Mucosa of rectum (tissue), 2 donors: Measurements from ENCODE around the gene CCDC40.

Experiments used
- H3K27ac ChIP-seq, 2 donors: one replicate each; pipeline ENCODE4 v1.7.0; 2013; ENCODE audit warnings: inconsistent platforms in 2 of 2, low read depth in 2 of 2, low read length in 2 of 2
- H3K27me3 ChIP-seq, 2 donors: one replicate each; pipeline ENCODE4 v1.7.0; 2013; ENCODE audit warnings: low read length in 2 of 2; ENCODE audit not compliant: control insufficient read depth in 2 of 2, insufficient read depth in 2 of 2
- H3K36me3 ChIP-seq, 2 donors: one replicate each; pipeline ENCODE4 v1.7.0; 2013; ENCODE audit warnings: low read length in 2 of 2; ENCODE audit not compliant: control insufficient read depth in 2 of 2, insufficient read depth in 2 of 2
- H3K4me1 ChIP-seq, 2 donors: one replicate each; pipeline ENCODE4 v1.7.0; 2013; ENCODE audit warnings: low read length in 2 of 2, mild to moderate bottlenecking in 1 of 2; ENCODE audit not compliant: control insufficient read depth in 2 of 2, insufficient read depth in 2 of 2
- H3K4me3 ChIP-seq, 2 donors: one replicate each; pipeline ENCODE4 v1.7.0; 2013; ENCODE audit warnings: low read length in 2 of 2
- H3K9ac ChIP-seq, 2 donors: one replicate each; pipeline ENCODE4 v1.7.0; 2013; ENCODE audit warnings: low read length in 2 of 2, low read depth in 1 of 2, mild to moderate bottlenecking in 1 of 2
- H3K9me3 ChIP-seq, 2 donors: one replicate each; pipeline ENCODE4 v1.7.0; 2013; ENCODE audit warnings: low read length in 2 of 2; ENCODE audit not compliant: control insufficient read depth in 2 of 2
- donor health status: healthy.
- donor health status: Normal muscosa, but diverticular disease.

CCDC40 gene, protein sequence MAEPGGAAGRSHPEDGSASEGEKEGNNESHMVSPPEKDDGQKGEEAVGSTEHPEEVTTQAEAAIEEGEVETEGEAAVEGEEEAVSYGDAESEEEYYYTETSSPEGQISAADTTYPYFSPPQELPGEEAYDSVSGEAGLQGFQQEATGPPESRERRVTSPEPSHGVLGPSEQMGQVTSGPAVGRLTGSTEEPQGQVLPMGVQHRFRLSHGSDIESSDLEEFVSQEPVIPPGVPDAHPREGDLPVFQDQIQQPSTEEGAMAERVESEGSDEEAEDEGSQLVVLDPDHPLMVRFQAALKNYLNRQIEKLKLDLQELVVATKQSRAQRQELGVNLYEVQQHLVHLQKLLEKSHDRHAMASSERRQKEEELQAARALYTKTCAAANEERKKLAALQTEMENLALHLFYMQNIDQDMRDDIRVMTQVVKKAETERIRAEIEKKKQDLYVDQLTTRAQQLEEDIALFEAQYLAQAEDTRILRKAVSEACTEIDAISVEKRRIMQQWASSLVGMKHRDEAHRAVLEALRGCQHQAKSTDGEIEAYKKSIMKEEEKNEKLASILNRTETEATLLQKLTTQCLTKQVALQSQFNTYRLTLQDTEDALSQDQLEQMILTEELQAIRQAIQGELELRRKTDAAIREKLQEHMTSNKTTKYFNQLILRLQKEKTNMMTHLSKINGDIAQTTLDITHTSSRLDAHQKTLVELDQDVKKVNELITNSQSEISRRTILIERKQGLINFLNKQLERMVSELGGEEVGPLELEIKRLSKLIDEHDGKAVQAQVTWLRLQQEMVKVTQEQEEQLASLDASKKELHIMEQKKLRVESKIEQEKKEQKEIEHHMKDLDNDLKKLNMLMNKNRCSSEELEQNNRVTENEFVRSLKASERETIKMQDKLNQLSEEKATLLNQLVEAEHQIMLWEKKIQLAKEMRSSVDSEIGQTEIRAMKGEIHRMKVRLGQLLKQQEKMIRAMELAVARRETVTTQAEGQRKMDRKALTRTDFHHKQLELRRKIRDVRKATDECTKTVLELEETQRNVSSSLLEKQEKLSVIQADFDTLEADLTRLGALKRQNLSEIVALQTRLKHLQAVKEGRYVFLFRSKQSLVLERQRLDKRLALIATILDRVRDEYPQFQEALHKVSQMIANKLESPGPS

DNA sequence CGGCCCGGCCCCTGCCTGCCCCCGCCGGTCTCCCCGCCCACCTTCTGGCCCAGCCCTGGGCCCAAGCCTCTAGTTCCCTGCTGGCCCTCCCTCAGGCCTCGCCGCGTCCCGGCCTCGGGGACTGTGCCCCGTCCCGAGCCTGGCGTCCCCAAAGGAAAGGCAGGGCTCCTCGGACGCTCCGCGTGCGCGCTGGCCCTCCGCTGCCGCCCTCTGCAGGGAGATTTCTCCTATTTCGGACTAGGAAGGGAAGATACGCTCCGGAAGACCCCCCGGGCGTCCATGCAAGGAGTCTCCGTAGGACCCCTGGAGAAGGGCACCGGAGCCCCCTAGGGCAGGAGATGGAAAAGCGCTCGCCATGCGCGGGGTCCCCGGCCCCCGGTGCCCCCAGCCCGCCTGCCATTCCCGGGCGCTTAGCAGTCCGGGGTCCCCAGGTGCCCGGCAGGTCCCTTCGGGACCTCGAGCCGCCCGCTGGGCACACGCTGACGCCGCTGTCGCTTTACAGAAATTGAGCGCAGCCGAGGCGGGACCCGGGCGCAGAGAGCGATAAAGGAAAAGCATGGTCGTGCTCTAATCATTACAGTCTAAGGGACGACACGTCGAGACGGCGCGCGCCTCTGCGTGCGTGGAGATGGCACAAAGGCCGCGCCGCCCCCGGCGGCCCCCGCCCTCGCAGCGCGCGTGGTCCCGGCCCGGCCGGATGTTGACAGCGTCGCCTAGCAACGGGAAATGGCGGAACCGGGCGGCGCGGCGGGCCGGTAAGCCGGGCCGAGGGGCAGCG lies at the start of gene CCDC40:
TSS of gene CCDC40 (plus strand) at position 706 of the 778 bp plus-strand sequence. CDS start at position 727, 21 bp downstream.
- peak within 1 kb of the TSS; percentile 68 to 80 for H3K4me3 ChIP-seq
- no peaks in the 10 kb centered on the region for H3K36me3 ChIP-seq
- peak within 1 kb of the TSS; percentile 74 to 77 for H3K9ac ChIP-seq
- no peaks in the 10 kb centered on the region for H3K9me3 ChIP-seq
- no peaks in the 10 kb centered on the region for H3K27me3 ChIP-seq
- H3K4me1 ChIP-seq = peaks cover 8 to 12% of the 10 kb centered on the region in 2 donors
- peak within 1 kb of the TSS; percentile 80 to 83 for H3K27ac ChIP-seq

GRCh38 chr17:79987187-79987934 lies 49.1 kb upstream of the CCDC40 start:
- Histone ChIP-seq H3K36me3 (no peaks in the 10 kb centered on the region), H3K4me1 (peaks cover 33 to 46% of the 10 kb centered on the region in 2 donors), H3K27me3 (no peaks in the 10 kb centered on the region), H3K9me3 (no peaks in the 10 kb centered on the region), H3K27ac (no peak overlapping the region), H3K9ac (peak overlapping the region in 1 of 2 donors; percentile 24), H3K4me3 (no peak overlapping the region)

DNA sequence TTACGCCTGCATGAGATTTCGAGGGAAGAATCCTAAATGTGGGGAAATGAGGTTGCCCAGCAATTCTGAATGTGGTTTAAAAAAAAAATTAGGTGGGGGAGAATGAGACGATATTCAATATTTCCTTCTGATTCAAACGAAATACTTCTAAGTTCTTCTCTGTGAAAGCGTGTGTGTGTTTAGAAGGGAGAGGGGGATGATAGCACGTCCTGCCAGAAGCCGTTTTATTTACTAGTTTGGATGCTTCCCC lies 48.6 kb upstream of the CCDC40 start:
- Histone ChIP-seq H3K9ac (peak overlapping the region in 1 of 2 donors; percentile 24), H3K36me3 (no peaks in the 10 kb centered on the region), H3K4me3 (no peak overlapping the region), H3K27ac (peak overlapping the region in 1 of 2 donors; percentile 6), H3K9me3 (no peaks in the 10 kb centered on the region), H3K27me3 (no peaks in the 10 kb centered on the region), H3K4me1 (peaks cover 38 to 51% of the 10 kb centered on the region in 2 donors)

- no peak overlapping the region for H3K4me3 ChIP-seq
- no peaks in the 10 kb centered on the region for H3K9me3 ChIP-seq
- no peaks in the 10 kb centered on the region for H3K36me3 ChIP-seq
- H3K4me1 ChIP-seq = peaks cover 43 to 56% of the 10 kb centered on the region in 2 donors
- peak overlapping the region in 1 of 2 donors; percentile 24 for H3K9ac ChIP-seq
- H3K27ac ChIP-seq = peak overlapping the region in 1 of 2 donors; percentile 6
- no peaks in the 10 kb centered on the region for H3K27me3 ChIP-seq
These were observed 48.1 kb upstream of the CCDC40 start for GRCh38 chr17:79988185-79988971.

GRCh38 chr17:79989106-79989835 lies 47.2 kb upstream of the CCDC40 start:
- Histone ChIP-seq H3K4me1 (peaks cover 51 to 62% of the 10 kb centered on the region in 2 donors), H3K4me3 (no peak overlapping the region), H3K9ac (no peak overlapping the region), H3K27me3 (no peaks in the 10 kb centered on the region), H3K27ac (no peak overlapping the region), H3K36me3 (no peaks in the 10 kb centered on the region), H3K9me3 (no peaks in the 10 kb centered on the region)

GRCh38 chr17:79990051-79990592 lies 46.3 kb upstream of the CCDC40 start:
- Histone ChIP-seq H3K4me1 (peaks cover 51 to 62% of the 10 kb centered on the region in 2 donors), H3K4me3 (no peak overlapping the region)

DNA sequence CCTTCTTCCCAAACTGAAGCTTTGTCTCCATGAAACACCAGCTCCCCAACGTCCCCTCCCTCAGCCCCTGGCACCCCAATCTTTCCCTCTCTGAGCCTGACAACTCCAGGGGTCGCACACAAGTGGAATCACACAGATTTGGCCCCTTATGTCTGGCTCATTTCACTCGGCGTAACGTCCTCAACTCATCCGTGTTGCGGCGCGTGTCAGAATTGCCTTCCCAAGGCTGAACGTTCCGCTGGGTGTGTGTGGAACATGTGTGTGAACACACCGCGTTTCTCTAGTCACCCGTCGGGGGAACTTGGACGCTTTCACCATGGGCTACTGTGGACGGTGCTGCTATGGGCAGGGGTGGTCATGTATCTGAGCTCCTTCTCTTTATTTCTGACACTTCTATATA lies 45.7 kb upstream of the CCDC40 start:
- Histone ChIP-seq H3K4me1 (peaks cover 51 to 62% of the 10 kb centered on the region in 2 donors), H3K36me3 (no peaks in the 10 kb centered on the region), H3K9ac (no peak overlapping the region), H3K4me3 (no peak overlapping the region), H3K9me3 (no peaks in the 10 kb centered on the region), H3K27ac (no peak overlapping the region), H3K27me3 (no peaks in the 10 kb centered on the region)

More at GRCh38 chr17:79990051-79990592, 46.3 kb upstream of the CCDC40 start:
- Histone ChIP-seq H3K27ac (peak overlapping the region in 1 of 2 donors; percentile 42), H3K36me3 (no peaks in the 10 kb centered on the region), H3K9ac (peak overlapping the region in 1 of 2 donors; percentile 18), H3K27me3 (no peaks in the 10 kb centered on the region), H3K9me3 (no peaks in the 10 kb centered on the region)
